C4-2B (cell line): ENCODE measurements around the gene SLC43A2.

Source experiments
- ZFX ChIP-seq: fragments of 450-650 bp; IDR thresholded peaks from 2 replicates; pipeline ENCODE4 v1.6.1; 2017
- TF ChIP-seq, protein P1 (sequence below): fragments of 450-650 bp; conservative IDR thresholded peaks from 2 replicates; pipeline ENCODE4 v1.5.1; 2017; ENCODE audit warnings: mild to moderate bottlenecking

DNA sequence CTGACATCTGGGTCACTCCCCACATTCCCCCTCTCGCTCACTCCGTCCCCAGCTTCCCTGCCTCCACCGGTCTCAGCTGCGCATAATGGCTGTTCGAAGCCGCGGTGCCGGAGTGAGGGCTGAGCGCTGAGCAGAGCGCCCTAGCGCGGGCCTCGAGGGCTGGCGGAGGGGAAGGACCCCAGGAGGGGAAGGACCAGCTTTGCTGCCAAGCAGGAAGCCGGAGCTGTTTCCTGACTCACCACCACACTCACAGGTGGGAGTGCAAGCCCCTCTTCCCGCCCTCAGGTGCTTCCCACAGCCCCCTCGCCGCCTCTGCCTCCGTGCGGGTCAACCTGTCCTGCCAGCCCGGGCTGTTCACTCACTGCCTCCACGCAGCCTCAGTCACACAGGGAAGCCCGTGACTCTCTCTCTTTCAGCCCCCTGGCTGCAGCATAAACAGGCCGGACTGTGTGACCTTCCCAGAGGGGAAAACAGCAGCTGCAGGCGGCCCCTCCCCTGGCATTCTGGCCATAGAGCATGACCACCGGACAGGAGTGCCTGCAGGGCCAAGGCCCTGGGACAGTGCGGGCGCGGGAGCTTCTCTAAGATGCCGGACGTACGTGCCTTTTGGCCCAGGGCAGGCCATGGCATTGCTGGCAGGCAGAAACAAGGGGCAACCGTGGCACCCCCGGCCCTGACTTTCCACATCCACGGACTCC is 23.7 kb downstream of the SLC43A2 start:
- TF ChIP-seq, protein P1, sequence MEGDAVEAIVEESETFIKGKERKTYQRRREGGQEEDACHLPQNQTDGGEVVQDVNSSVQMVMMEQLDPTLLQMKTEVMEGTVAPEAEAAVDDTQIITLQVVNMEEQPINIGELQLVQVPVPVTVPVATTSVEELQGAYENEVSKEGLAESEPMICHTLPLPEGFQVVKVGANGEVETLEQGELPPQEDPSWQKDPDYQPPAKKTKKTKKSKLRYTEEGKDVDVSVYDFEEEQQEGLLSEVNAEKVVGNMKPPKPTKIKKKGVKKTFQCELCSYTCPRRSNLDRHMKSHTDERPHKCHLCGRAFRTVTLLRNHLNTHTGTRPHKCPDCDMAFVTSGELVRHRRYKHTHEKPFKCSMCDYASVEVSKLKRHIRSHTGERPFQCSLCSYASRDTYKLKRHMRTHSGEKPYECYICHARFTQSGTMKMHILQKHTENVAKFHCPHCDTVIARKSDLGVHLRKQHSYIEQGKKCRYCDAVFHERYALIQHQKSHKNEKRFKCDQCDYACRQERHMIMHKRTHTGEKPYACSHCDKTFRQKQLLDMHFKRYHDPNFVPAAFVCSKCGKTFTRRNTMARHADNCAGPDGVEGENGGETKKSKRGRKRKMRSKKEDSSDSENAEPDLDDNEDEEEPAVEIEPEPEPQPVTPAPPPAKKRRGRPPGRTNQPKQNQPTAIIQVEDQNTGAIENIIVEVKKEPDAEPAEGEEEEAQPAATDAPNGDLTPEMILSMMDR: no peak
- TF ChIP-seq ZFX: no peak
